Endothelial cell (in vitro differentiated cells): ENCODE results near the gene P2RX4. TPM values are rescaled to one million over a fixed set of nuclear protein-coding genes. Genes with fewer than 3 reads are reported as not detected.

Source experiments
- DNase-seq: peaks from one replicate; pipeline ENCODE4 v3.0.0; 2021; ENCODE audit warnings: low spot score
- H3K27ac Mint-ChIP-seq: one replicate; pipeline ENCODE4 v1.8.0; 2021; ENCODE audit warnings: mixed read lengths, inconsistent platforms; ENCODE audit not compliant: unreplicated experiment
- H3K27me3 Mint-ChIP-seq: one replicate; pipeline ENCODE4 v1.8.0; 2021; ENCODE audit warnings: mild to moderate bottlenecking, moderate library complexity, mixed read lengths, inconsistent platforms; ENCODE audit not compliant: unreplicated experiment
- H3K36me3 Mint-ChIP-seq: one replicate; pipeline ENCODE4 v1.8.0; 2021; ENCODE audit warnings: mild to moderate bottlenecking, low read depth, mixed read lengths, inconsistent platforms; ENCODE audit not compliant: unreplicated experiment
- H3K4me1 Mint-ChIP-seq: one replicate; pipeline ENCODE4 v1.8.0; 2021; ENCODE audit warnings: mild to moderate bottlenecking, mixed read lengths, inconsistent platforms; ENCODE audit not compliant: unreplicated experiment
- H3K4me3 Mint-ChIP-seq: one replicate; pipeline ENCODE4 v1.8.0; 2021; ENCODE audit warnings: mild to moderate bottlenecking, mixed read lengths, inconsistent platforms; ENCODE audit not compliant: unreplicated experiment
- H3K9me3 Mint-ChIP-seq: one replicate; pipeline ENCODE4 v1.8.0; 2021; ENCODE audit warnings: mixed read lengths, inconsistent platforms; ENCODE audit not compliant: unreplicated experiment
- total RNA-seq: library from RNA; stranded (reverse); fragmentation: NEBNext Ultra II Directional; extraction: Animal tissue kit (Norgen Biotek cat#: 25700); gene quantifications from one replicate; pipeline ENCODE4 v1.2.1, GENCODE V29; 2021; ENCODE audit not compliant: unreplicated experiment
- TF ChIP-seq, protein P1 (sequence below): fragments of 200-600 bp; sonication (generic); IDR thresholded peaks from one replicate; pipeline ENCODE4 v1.5.0; 2021; ENCODE audit warnings: antibody characterized with exemption; ENCODE audit not compliant: unreplicated experiment

The P2RX4 gene
- total RNA-seq, 1 donor from 2014 or later = 20.0 TPM

- H3K9me3 Mint-ChIP-seq = no peaks in the 10 kb centered on the region
- H3K4me1 Mint-ChIP-seq = peaks cover 4% of the 10 kb centered on the region
- DNase-seq = no peak
- H3K27me3 Mint-ChIP-seq = peaks cover 2% of the 10 kb centered on the region
- H3K4me3 Mint-ChIP-seq = no peak overlapping the region
- TF ChIP-seq, protein P1, sequence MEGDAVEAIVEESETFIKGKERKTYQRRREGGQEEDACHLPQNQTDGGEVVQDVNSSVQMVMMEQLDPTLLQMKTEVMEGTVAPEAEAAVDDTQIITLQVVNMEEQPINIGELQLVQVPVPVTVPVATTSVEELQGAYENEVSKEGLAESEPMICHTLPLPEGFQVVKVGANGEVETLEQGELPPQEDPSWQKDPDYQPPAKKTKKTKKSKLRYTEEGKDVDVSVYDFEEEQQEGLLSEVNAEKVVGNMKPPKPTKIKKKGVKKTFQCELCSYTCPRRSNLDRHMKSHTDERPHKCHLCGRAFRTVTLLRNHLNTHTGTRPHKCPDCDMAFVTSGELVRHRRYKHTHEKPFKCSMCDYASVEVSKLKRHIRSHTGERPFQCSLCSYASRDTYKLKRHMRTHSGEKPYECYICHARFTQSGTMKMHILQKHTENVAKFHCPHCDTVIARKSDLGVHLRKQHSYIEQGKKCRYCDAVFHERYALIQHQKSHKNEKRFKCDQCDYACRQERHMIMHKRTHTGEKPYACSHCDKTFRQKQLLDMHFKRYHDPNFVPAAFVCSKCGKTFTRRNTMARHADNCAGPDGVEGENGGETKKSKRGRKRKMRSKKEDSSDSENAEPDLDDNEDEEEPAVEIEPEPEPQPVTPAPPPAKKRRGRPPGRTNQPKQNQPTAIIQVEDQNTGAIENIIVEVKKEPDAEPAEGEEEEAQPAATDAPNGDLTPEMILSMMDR = no peak
- peaks cover 51% of the 10 kb centered on the region for H3K36me3 Mint-ChIP-seq
- H3K27ac Mint-ChIP-seq = no peak overlapping the region
Observed at GRCh38 chr12:121260091-121260490, 50.2 kb downstream of the P2RX4 start.

DNA sequence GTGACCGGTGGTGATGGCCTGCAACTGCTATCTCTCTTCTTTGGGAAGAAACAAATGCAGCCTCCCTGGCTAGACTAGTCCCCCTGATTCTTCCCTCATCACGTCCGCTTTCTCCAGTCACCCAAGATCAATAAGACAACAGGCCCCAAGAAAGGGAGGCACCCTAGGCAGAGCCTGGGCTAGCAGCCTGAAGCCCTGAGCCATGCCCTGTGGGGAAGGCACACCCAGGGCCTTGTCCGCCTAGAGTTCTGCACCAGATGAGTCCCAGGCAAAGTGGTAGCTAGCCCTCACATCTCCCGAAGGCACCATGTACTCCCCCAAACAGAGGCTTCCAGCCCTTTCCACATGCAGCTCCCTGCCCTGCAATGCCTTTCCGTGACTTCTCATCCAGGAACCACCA is 51.5 kb downstream of the P2RX4 start:
- no peak for DNase-seq
- TF ChIP-seq, protein P1 = no peak
- H3K36me3 Mint-ChIP-seq = peaks cover 48% of the 10 kb centered on the region
- peaks cover 2% of the 10 kb centered on the region for H3K27me3 Mint-ChIP-seq
- no peak overlapping the region for H3K27ac Mint-ChIP-seq
- no peaks in the 10 kb centered on the region for H3K9me3 Mint-ChIP-seq
- no peak overlapping the region for H3K4me3 Mint-ChIP-seq
- H3K4me1 Mint-ChIP-seq = peaks cover 6% of the 10 kb centered on the region

DNA sequence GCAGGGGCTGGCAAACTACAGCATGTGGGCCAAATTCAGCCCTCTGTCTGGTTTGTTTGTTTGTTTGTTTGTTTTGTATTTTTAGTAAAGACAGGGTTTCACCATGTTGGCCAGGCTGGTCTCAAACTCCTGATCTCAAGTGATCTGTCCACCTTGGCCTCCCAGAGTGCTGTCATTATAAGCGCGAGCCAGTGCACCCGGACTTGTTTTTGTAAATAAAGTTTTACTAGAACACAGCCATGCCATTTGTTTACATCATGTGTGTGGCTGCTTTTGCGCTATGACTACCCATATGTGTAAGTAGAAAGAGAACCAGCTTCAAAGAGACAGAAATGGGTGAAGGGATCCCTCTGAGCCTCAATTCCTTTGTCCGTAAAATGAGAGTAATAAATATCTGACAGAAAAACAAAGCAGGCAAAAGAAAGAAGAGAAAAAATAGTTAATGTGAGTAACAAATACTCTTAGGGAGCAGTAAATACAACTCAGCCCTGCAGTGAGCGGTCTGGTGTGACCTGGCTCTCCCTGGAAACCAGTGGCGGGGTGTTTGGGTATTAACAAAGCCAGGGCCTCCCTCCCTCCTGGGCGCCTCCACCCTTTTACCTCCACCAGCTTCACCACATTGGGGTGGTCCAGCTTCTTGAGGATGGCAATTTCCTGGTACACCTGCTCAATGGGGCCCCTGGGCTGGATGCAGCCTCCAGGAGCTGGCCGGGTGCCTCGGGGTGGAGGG is 53.4 kb downstream of the P2RX4 start:
- Mint-ChIP-seq H3K27ac (no peak overlapping the region), H3K4me1 (peaks cover 6% of the 10 kb centered on the region), H3K36me3 (peaks cover 41% of the 10 kb centered on the region), H3K27me3 (peaks cover 2% of the 10 kb centered on the region), H3K9me3 (no peaks in the 10 kb centered on the region), H3K4me3 (no peak overlapping the region)
- DNase-seq = no peak
- TF ChIP-seq, protein P1 = no peak

GRCh38 chr12:121264135-121264534 is 54.2 kb downstream of the P2RX4 start:
- no peak for DNase-seq
- H3K9me3 Mint-ChIP-seq = no peaks in the 10 kb centered on the region
- H3K27ac Mint-ChIP-seq = no peak overlapping the region
- H3K27me3 Mint-ChIP-seq = peaks cover 2% of the 10 kb centered on the region
- TF ChIP-seq, protein P1 = no peak
- peaks cover 36% of the 10 kb centered on the region for H3K36me3 Mint-ChIP-seq
- H3K4me3 Mint-ChIP-seq = no peak overlapping the region
- H3K4me1 Mint-ChIP-seq = peaks cover 6% of the 10 kb centered on the region

GRCh38 chr12:121264951-121265515 is 55.1 kb downstream of the P2RX4 start:
- no peaks in the 10 kb centered on the region for H3K9me3 Mint-ChIP-seq
- peaks cover 27% of the 10 kb centered on the region for H3K36me3 Mint-ChIP-seq
- TF ChIP-seq, protein P1 = no peak
- no peak for DNase-seq
- peaks cover 9% of the 10 kb centered on the region for H3K4me1 Mint-ChIP-seq
- H3K27me3 Mint-ChIP-seq = peaks cover 2% of the 10 kb centered on the region
- peak overlapping the region; percentile 16 for H3K27ac Mint-ChIP-seq
- no peak overlapping the region for H3K4me3 Mint-ChIP-seq
